LoVo (cell line): ENCODE measurements around the gene GPR183.

Source experiments
- DNase-seq: peaks from one replicate; pipeline ENCODE4 v3.0.0-alpha.2; 2016; ENCODE audit warnings: low spot score

Gene GPR183

GRCh38 chr13:99307247-99307646 is at the start of gene GPR183:
GPR183 (minus strand) TSS chr13:99307399; CDS start chr13:99296145, 11,254 bp downstream.
- no peak for DNase-seq

- DNase-seq, result no peak
Measured at GRCh38 chr13:99356262-99357091, 49.3 kb upstream of the GPR183 start.

GRCh38 chr13:99356012-99356261 is 48.7 kb upstream of the GPR183 start:
- no peak for DNase-seq

GRCh38 chr13:99355267-99356011 is 48.2 kb upstream of the GPR183 start:
- no peak for DNase-seq

GRCh38 chr13:99354371-99354951 is 47.3 kb upstream of the GPR183 start:
- no peak for DNase-seq

- no peak for DNase-seq
Measured at GRCh38 chr13:99353836-99354235, 46.6 kb upstream of the GPR183 start.

GRCh38 chr13:99353246-99353600 is 46.0 kb upstream of the GPR183 start:
- DNase-seq, result no peak

GRCh38 chr13:99352351-99353245 is 45.4 kb upstream of the GPR183 start:
- no peak for DNase-seq

GRCh38 chr13:99351772-99352171 is 44.6 kb upstream of the GPR183 start:
- DNase-seq, result no peak

GRCh38 chr13:99350191-99350590 is 43.0 kb upstream of the GPR183 start:
- DNase-seq, result no peak

GRCh38 chr13:99347911-99348451 is 40.8 kb upstream of the GPR183 start:
- DNase-seq, result no peak

GRCh38 chr13:99347335-99347878 is 40.2 kb upstream of the GPR183 start:
- DNase-seq, result no peak

- no peak for DNase-seq
Measured at GRCh38 chr13:99346335-99347042, 39.3 kb upstream of the GPR183 start.

GRCh38 chr13:99345345-99345744 is 38.1 kb upstream of the GPR183 start:
- DNase-seq, result no peak

- no peak for DNase-seq
Measured at GRCh38 chr13:99344610-99345208, 37.5 kb upstream of the GPR183 start.

- no peak for DNase-seq
Measured at GRCh38 chr13:99342723-99343315, 35.6 kb upstream of the GPR183 start.

GRCh38 chr13:99341969-99342722 is 34.9 kb upstream of the GPR183 start:
- no peak for DNase-seq

GRCh38 chr13:99340638-99341037 is 33.4 kb upstream of the GPR183 start:
- no peak for DNase-seq

- DNase-seq, result no peak
Measured at GRCh38 chr13:99339736-99340397, 32.7 kb upstream of the GPR183 start.
